ENCODE results near the gene TRMT2B. TPM values are rescaled to one million over a fixed set of nuclear protein-coding genes. Genes with fewer than 3 reads are reported as not detected.

TRMT2B gene
- total and polyA plus RNA-seq, 4 donors: 3.3 to 11.2 (median 7.0) TPM

DNA sequence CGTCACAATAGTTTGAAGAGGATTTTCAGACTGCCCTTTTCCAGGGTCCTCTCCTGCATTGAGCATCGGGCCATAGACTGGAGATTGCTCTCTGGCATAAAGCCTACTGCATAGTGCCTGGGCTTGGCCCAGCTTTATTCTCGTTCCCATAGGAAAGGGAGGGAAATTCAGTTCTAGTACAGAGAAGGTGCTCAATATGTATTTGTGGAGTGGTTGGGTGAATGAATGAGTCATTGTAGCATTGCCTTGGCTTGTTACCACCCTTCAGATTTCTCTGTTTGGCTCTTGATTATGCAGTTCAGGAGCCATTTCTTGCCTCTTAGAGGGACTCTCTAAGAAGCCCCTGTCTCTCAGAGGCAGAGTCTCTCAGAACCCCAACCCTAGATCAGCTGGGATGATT lies 29.3 kb upstream of the TRMT2B start (continued):
- TF ChIP-seq GABPA (IDR thresholded peaks at IDR 0.05 in 1 of 2, conservative IDR thresholded peaks at IDR 0.05 in 1 of 2) (no peak), HNF4G (IDR thresholded peaks at IDR 0.05) (no peak), EGR1 (IDR thresholded peaks at IDR 0.05; ENCODE audit: low read depth in 2 of 2) (no peak), JUND (IDR thresholded peaks at IDR 0.05) (no peak), YY1 (IDR thresholded peaks at IDR 0.05) (no peak), CTCF (IDR thresholded peaks at IDR 0.05; ENCODE audit: low read depth, low read length, missing input control) (no peak)

DNA sequence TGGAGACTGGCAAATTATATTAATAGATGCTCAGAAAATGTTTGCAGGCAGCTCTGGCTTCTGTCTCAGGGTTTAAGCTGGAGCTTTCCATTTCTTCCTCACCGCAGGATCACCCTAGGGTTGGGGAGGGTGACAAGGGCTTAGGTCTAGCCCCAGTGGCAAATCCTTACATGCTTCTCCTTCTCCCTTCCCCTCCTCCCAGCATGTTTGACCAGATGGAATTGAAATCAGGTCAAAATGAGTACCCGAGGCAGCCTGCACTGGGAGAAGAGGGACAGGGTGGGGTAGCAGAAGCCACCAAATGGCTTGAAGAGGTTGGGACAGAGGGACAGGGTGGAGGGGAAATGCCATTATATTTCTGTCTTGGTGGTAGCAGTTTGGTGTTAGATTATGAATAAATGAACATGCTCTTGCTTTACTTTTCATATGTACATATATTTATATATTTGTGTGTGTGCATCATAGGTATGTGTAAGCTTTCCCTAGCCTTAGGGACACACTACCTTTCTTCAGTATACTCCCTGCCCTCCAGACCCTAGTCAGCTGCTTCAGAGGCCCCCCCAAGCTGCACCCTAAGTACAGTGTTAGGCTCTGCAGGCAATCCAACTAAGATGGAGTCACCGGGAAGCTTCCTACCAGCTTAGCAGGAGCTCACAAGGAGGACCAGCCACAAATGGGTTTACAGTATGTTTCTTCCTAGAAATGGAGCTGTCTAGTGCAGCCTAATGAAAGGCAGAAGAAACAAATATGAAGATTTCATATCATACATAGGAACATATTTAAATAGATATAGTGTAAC lies 28.6 kb upstream of the TRMT2B start:
- Histone ChIP-seq H3K9me3 (ENCODE audit: control insufficient read depth in 4 of 4, low read length in 3 of 4) (no peaks in the 10 kb centered on the region), H3K27me3 (ENCODE audit: control insufficient read depth in 4 of 4, insufficient read depth in 4 of 4, low read length in 3 of 4) (peaks cover 0 to 8% (median 0%) of the 10 kb centered on the region in 4 donors), H3K27ac (ENCODE audit: low read depth in 1 of 2, low read length in 2 of 2) (no peak overlapping the region), H3K36me3 (ENCODE audit: control insufficient read depth in 4 of 4, insufficient read depth in 3 of 4, low read depth in 1 of 4, low read length in 3 of 4) (no peaks in the 10 kb centered on the region), H3K4me1 (ENCODE audit: control insufficient read depth in 4 of 4, insufficient read depth in 4 of 4, low read length in 3 of 4) (peaks cover 0 to 2% (median 0%) of the 10 kb centered on the region in 4 donors), H3K9ac (ENCODE audit: low read depth in 1 of 2, low read length in 2 of 2) (no peak overlapping the region), H3K4me3 (ENCODE audit: low read depth in 1 of 3, low read length in 3 of 3) (no peak overlapping the region)
- DNase-seq (ENCODE audit: low spot score): no peak
- WGBS: 55% methylated on average over 3 of the region's 3 CpGs
- TF ChIP-seq REST (IDR thresholded peaks at IDR 0.05) (no peak), CTCF (IDR thresholded peaks at IDR 0.05; ENCODE audit: low read depth, low read length, missing input control) (no peak), TAF1 (conservative IDR thresholded peaks at IDR 0.05) (no peak), RAD21 (IDR thresholded peaks at IDR 0.05) (no peak), HNF4G (IDR thresholded peaks at IDR 0.05) (no peak), SP1 (IDR thresholded peaks at IDR 0.05) (no peak), NR2F2 (IDR thresholded peaks at IDR 0.05) (no peak), GABPA (IDR thresholded peaks at IDR 0.05 in 1 of 2, conservative IDR thresholded peaks at IDR 0.05 in 1 of 2) (no peak), HNF4A (conservative IDR thresholded peaks at IDR 0.05) (no peak), ATF3 (IDR thresholded peaks at IDR 0.05) (no peak), FOXA1 (IDR thresholded peaks at IDR 0.05) (no peak), FOXA2 (IDR thresholded peaks at IDR 0.05) (no peak), JUND (IDR thresholded peaks at IDR 0.05) (no peak), YY1 (IDR thresholded peaks at IDR 0.05) (no peak), RXRA (IDR thresholded peaks at IDR 0.05) (no peak)
- TF ChIP-seq, protein P1, sequence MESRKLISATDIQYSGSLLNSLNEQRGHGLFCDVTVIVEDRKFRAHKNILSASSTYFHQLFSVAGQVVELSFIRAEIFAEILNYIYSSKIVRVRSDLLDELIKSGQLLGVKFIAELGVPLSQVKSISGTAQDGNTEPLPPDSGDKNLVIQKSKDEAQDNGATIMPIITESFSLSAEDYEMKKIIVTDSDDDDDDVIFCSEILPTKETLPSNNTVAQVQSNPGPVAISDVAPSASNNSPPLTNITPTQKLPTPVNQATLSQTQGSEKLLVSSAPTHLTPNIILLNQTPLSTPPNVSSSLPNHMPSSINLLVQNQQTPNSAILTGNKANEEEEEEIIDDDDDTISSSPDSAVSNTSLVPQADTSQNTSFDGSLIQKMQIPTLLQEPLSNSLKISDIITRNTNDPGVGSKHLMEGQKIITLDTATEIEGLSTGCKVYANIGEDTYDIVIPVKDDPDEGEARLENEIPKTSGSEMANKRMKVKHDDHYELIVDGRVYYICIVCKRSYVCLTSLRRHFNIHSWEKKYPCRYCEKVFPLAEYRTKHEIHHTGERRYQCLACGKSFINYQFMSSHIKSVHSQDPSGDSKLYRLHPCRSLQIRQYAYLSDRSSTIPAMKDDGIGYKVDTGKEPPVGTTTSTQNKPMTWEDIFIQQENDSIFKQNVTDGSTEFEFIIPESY (IDR thresholded peaks at IDR 0.05): no peak
- TF ChIP-seq, protein P2, sequence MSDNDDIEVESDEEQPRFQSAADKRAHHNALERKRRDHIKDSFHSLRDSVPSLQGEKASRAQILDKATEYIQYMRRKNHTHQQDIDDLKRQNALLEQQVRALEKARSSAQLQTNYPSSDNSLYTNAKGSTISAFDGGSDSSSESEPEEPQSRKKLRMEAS (IDR thresholded peaks at IDR 0.05): no peak
